Endothelial cell of umbilical vein (primary cell): Measurements from ENCODE around the gene MARCKSL1. TPM values are rescaled to one million over a fixed set of nuclear protein-coding genes. Genes with fewer than 3 reads are reported as not detected.

Experiments
- BruUV-seq: library from RNA; stranded (reverse); fragments of 400-500 nt; replicated peaks from 2 replicates; lab custom pipeline; 2021; lab: Mats Ljungman, UMichigan
- CTCF ChIA-PET: fragments of 300-600, 350-600 bp; sonication (Branson Sonifier 250); formaldehyde crosslinking; loops from one replicate; lab custom pipeline; 2021; ENCODE audit warnings: antibody characterized with exemption, inconsistent platforms; lab: Charles Lee
- POLR2A ChIA-PET: fragments of 300-600, 350-600 bp; sonication (Branson Sonifier 250); formaldehyde crosslinking; loops from one replicate; lab custom pipeline; 2021; ENCODE audit warnings: antibody characterized with exemption, inconsistent platforms; lab: Charles Lee
- DNase-seq: peaks from one replicate; pipeline ENCODE4 v3.0.0-alpha.2; 2011; ENCODE audit warnings: low read depth, low spot score
- FAIRE-seq: peaks from 2 replicates; lab custom pipeline; 2011; peaks lifted over from hg19 to GRCh38; lab: Jason Lieb, UNC
- H2AFZ ChIP-seq: 2 replicates; pipeline ENCODE4 v1.6.0; 2012; ENCODE audit warnings: low read depth, low read length, control low read depth, inconsistent platforms
- H3K27ac ChIP-seq: 2 replicates; pipeline ENCODE4 v1.5.1; 2011; ENCODE audit warnings: low read depth, mild to moderate bottlenecking, control low read depth, low read length, moderate library complexity; ENCODE audit not compliant: insufficient read depth
- H3K27me3 ChIP-seq, 2 experiments: 2 replicates each; pipeline versions ENCODE4 v1.6.0 to v1.6.1; 2011; ENCODE audit warnings: low read length in 2 of 2, mixed read lengths in 1 of 2; ENCODE audit not compliant: control insufficient read depth in 2 of 2, insufficient read depth in 2 of 2
- H3K36me3 ChIP-seq, 2 experiments: 2 replicates in 1 of 2; 3 replicates in 1 of 2; pipeline ENCODE4 v1.5.1; 2011; ENCODE audit warnings: low read length in 2 of 2, mild to moderate bottlenecking in 1 of 2, moderate library complexity in 1 of 2; ENCODE audit not compliant: control insufficient read depth in 2 of 2, insufficient read depth in 2 of 2; ENCODE audit errors: extremely low read depth in 1 of 2
- H3K4me1 ChIP-seq: 3 replicates; pipeline ENCODE4 v1.5.1; 2011; ENCODE audit warnings: mild to moderate bottlenecking, low read length; ENCODE audit not compliant: control insufficient read depth, insufficient read depth; ENCODE audit errors: extremely low read depth
- H3K4me2 ChIP-seq: 2 replicates; pipeline ENCODE4 v1.6.1; 2011; ENCODE audit warnings: low read length, control low read depth, mixed read lengths; ENCODE audit not compliant: insufficient read depth
- H3K4me3 ChIP-seq, 3 experiments: fragments of 200-600 bp in 1 of 3; sonication (generic), shearing (Covaris generic) in 1 of 3; replicated peaks in 1 of 3; 2 replicates each; pipeline ENCODE4 v1.5.1; 2011 to 2016; ENCODE audit warnings: control low read depth in 3 of 3, low read length in 3 of 3, mild to moderate bottlenecking in 2 of 3, inconsistent platforms in 1 of 3, low read depth in 1 of 3, moderate library complexity in 1 of 3; ENCODE audit not compliant: insufficient read depth in 1 of 3
- H3K79me2 ChIP-seq: 2 replicates; pipeline ENCODE4 v1.6.0; 2012; ENCODE audit warnings: low read length, inconsistent platforms; ENCODE audit not compliant: control insufficient read depth, insufficient read depth
- H3K9ac ChIP-seq: replicated peaks from 2 replicates; pipeline ENCODE3; 2011; ENCODE audit warnings: low read length, control low read depth; ENCODE audit not compliant: insufficient read depth; ENCODE audit errors: extremely low read depth
- H3K9me1 ChIP-seq: replicated peaks from 3 replicates; pipeline ENCODE4 v1.6.0; 2011; ENCODE audit warnings: mild to moderate bottlenecking, low read length; ENCODE audit not compliant: control insufficient read depth, insufficient read depth; ENCODE audit errors: extremely low read depth
- H3K9me3 ChIP-seq: replicated peaks from 2 replicates; pipeline ENCODE4 v1.5.1; 2012; ENCODE audit warnings: low read length, inconsistent platforms; ENCODE audit not compliant: control insufficient read depth, insufficient read depth
- H4K20me1 ChIP-seq: replicated peaks from 2 replicates; pipeline ENCODE3; 2011; ENCODE audit warnings: mild to moderate bottlenecking, low read length; ENCODE audit not compliant: control insufficient read depth, insufficient read depth; ENCODE audit errors: extremely low read depth
- CTCF ChIP-seq, 2 donors: IDR thresholded peaks; 1 replicate in 1 of 2; 2 replicates in 1 of 2; pipeline ENCODE4 v1.5.1; 2011; ENCODE audit warnings: low read length in 2 of 2, mild to moderate bottlenecking in 2 of 2, moderate library complexity in 2 of 2, control low read depth in 1 of 2, inconsistent platforms in 1 of 2, low read depth in 1 of 2; ENCODE audit not compliant: insufficient read depth in 1 of 2; ENCODE audit errors: extremely low read depth in 1 of 2
- EZH2 ChIP-seq: IDR thresholded peaks from 2 replicates; pipeline ENCODE4 v1.6.1; 2012; ENCODE audit warnings: borderline replicate concordance, low read depth, mild to moderate bottlenecking, moderate library complexity, low read length, inconsistent platforms; ENCODE audit not compliant: severe bottlenecking
- GATA2 ChIP-seq: IDR thresholded peaks from 2 replicates; pipeline ENCODE4 v1.7.0; 2011; ENCODE audit warnings: low read depth, mild to moderate bottlenecking, moderate library complexity, mixed read lengths, low read length; ENCODE audit not compliant: insufficient read length, insufficient read depth
- MYC ChIP-seq: IDR thresholded peaks from one replicate; pipeline ENCODE4 v1.6.1; 2011; ENCODE audit warnings: mild to moderate bottlenecking, low read depth, low read length
- POLR2A ChIP-seq: IDR thresholded peaks from 2 replicates; pipeline ENCODE4 v1.6.1; 2012; ENCODE audit warnings: low read depth, mild to moderate bottlenecking, control low read depth, low read length
- POLR2AphosphoS5 ChIP-seq: IDR thresholded peaks from 2 replicates; pipeline ENCODE4 v1.6.1; 2012; ENCODE audit warnings: low read depth, mild to moderate bottlenecking, control low read depth, low read length, moderate library complexity; ENCODE audit not compliant: insufficient read depth
- dilution Hi-C: fragments of 300-500 bp; cut with MboI; formaldehyde crosslinking; loops from one replicate; pipeline ENCODE4 v1.15.0; 2019; ENCODE audit warnings: low sequenced_read_pairs; ENCODE audit not compliant: extremely low pct_ligation_motif_present
- intact Hi-C: fragments of 100-400 bp; cut with micrococcal nuclease; formaldehyde crosslinking; loops from one replicate; pipeline ENCODE4 v1.10.0; 2022
- polyA plus RNA-seq, 4 experiments: library from polyadenylated mRNA; depleted of rRNA in 3 of 4; stranded (reverse) in 3 of 4; unstranded in 1 of 4; fragments of >200 nt; gene quantifications; 2 replicates each; pipeline versions ENCODE4 v1.2.1 to v1.2.3, GENCODE V29; 2011 to 2012; ENCODE audit warnings: missing spikeins in 1 of 4
- total RNA-seq: library from RNA; stranded (reverse); gene quantifications from 2 replicates; pipeline ENCODE4 v1.2.3, GENCODE V29; 2021
- TF ChIP-seq, protein P1 (sequence below): IDR thresholded peaks from 2 replicates; pipeline ENCODE4 v1.6.1; 2011; ENCODE audit not compliant: insufficient read depth, insufficient read length

Gene MARCKSL1
- total and polyA plus RNA-seq, 2 donors (not counting 3 experiments of a cell fraction or from before 2014, with no cell fraction given), result 265 to 318 TPM

- intact Hi-C loops (no loop called here), dilution Hi-C loops (no loop called here)
- no peak overlapping the region for H3K4me3 ChIP-seq
- TF ChIP-seq POLR2AphosphoS5, result peak; percentile 19
- TF ChIP-seq GATA2, result no peak
- H3K79me2 ChIP-seq, result peaks cover 19% of the 10 kb centered on the region
- no peaks in the 10 kb centered on the region for H4K20me1 ChIP-seq
- H3K4me1 ChIP-seq, result peaks cover 14% of the 10 kb centered on the region
- ChIA-PET CTCF (interaction anchor here (0.6 to 2.1 kb wide), 5 partner anchors 14 to 117 kb away, joined by 3 to 12 read pairs (median 3); no protein-coding TSS in a partner anchor), POLR2A (interaction anchor here (0.8 to 1.3 kb wide), 5 partner anchors 9 to 109 kb away, joined by 3 to 4 read pairs (median 4); no protein-coding TSS in a partner anchor)
- no TSS peak for BruUV-seq
- H3K27me3 ChIP-seq, result no peaks in the 10 kb centered on the region
- no peak overlapping the region for H3K4me2 ChIP-seq
- H3K9ac ChIP-seq, result no peak overlapping the region
- no peak overlapping the region for H3K27ac ChIP-seq
- H3K36me3 ChIP-seq, result peaks cover 15 to 46% of the 10 kb centered on the region in 2 experiments
- no peak for FAIRE-seq
- H2AFZ ChIP-seq, result no peak overlapping the region
- no peak for DNase-seq
- no peaks in the 10 kb centered on the region for H3K9me3 ChIP-seq
- H3K9me1 ChIP-seq, result no peaks in the 10 kb centered on the region
Observed at GRCh38 chr1:32332290-32333079, 3.5 kb downstream of the MARCKSL1 start.

DNA sequence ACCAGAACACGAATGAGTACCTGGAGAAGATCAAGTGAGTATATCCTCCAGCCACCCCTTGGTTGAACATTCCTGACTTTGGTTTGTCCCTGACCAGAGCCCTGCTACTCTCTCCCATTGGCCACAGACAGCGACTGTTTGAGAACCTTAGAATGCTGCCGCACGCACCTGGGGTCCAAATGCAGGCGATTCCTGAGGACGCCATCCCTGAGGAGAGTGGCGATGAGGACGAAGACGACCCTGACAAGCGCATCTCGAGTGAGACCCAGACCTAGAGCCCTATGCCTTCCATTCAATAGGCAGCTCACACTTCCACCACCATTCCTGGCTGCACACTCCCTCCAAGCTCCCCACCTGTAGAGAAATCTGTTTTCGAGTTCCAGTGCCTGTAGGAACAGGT, 4.5 kb downstream of the MARCKSL1 start:
- POLR2A ChIA-PET, result interaction anchor here (1.0 to 1.3 kb wide), 2 partner anchors 10 to 91 kb away, joined by 3 to 4 read pairs; no protein-coding TSS in a partner anchor
- Histone ChIP-seq H3K4me1 (peaks cover 14% of the 10 kb centered on the region), H3K4me3 (no peak overlapping the region), H2AFZ (no peak overlapping the region), H3K27ac (no peak overlapping the region), H3K9me1 (no peaks in the 10 kb centered on the region), H3K9ac (no peak overlapping the region), H3K79me2 (peaks cover 19% of the 10 kb centered on the region), H3K9me3 (no peaks in the 10 kb centered on the region), H4K20me1 (no peaks in the 10 kb centered on the region), H3K4me2 (no peak overlapping the region), H3K27me3 (no peaks in the 10 kb centered on the region), H3K36me3 (peaks cover 18 to 51% of the 10 kb centered on the region in 2 experiments)
- no peak for TF ChIP-seq EZH2
- TF ChIP-seq, protein P1, sequence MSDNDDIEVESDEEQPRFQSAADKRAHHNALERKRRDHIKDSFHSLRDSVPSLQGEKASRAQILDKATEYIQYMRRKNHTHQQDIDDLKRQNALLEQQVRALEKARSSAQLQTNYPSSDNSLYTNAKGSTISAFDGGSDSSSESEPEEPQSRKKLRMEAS, result no peak
- TF ChIP-seq POLR2A, result no peak
- TF ChIP-seq POLR2AphosphoS5, result no peak
- no peak for TF ChIP-seq CTCF (IDR thresholded peaks at IDR 0.05; ENCODE audit: extremely low read depth in 1 of 2, insufficient read depth in 1 of 2, low read depth in 1 of 2, low read length in 2 of 2)
- TF ChIP-seq MYC, result no peak
- no peak for TF ChIP-seq GATA2
- CTCF ChIA-PET, result interaction anchor here (0.7 to 2.1 kb wide), 5 partner anchors 15 to 116 kb away, joined by 3 to 12 read pairs (median 4); no protein-coding TSS in a partner anchor
- intact Hi-C loops, result no loop called here
- FAIRE-seq, result no peak
- no TSS peak for BruUV-seq
- dilution Hi-C loops, result no loop called here
- DNase-seq, result no peak
